SK-N-SH treated with all-trans-retinoic acid at 6 μM for 48 hours (cell line): ENCODE measurements around the gene CD55.

Experiments used
- ZNF8 ChIP-seq: fragments of 450-650 bp; formaldehyde crosslinking; IDR thresholded peaks from 2 replicates; pipeline ENCODE4 v1.5.0; 2020; ENCODE audit warnings: mild to moderate bottlenecking, moderate library complexity
- TF ChIP-seq, protein P1 (sequence below): fragments of 250-450 bp; sonication (Bioruptor Pico); IDR thresholded peaks from 2 replicates; pipeline ENCODE4 v1.8.0; 2020; ENCODE audit warnings: mild to moderate bottlenecking, moderate library complexity, borderline replicate concordance

DNA sequence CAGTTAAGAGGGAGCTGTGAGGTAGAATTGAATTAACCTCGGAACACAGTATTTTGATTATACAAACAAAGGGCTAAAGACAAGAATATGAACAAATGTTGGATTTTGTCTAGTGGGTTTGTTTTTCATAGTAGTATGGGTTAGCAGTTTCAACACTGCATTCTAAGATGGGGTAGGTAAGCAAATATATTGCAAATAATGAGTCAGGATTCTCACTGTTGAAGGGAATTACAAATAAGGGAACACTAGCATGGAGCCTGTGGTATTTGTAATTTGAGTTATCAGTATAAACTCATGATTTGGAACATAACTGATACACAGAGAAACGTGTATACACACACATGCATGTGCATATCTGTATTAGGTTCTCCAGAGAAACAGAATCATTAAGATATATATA lies 44.5 kb downstream of the CD55 start:
- TF ChIP-seq, protein P1, sequence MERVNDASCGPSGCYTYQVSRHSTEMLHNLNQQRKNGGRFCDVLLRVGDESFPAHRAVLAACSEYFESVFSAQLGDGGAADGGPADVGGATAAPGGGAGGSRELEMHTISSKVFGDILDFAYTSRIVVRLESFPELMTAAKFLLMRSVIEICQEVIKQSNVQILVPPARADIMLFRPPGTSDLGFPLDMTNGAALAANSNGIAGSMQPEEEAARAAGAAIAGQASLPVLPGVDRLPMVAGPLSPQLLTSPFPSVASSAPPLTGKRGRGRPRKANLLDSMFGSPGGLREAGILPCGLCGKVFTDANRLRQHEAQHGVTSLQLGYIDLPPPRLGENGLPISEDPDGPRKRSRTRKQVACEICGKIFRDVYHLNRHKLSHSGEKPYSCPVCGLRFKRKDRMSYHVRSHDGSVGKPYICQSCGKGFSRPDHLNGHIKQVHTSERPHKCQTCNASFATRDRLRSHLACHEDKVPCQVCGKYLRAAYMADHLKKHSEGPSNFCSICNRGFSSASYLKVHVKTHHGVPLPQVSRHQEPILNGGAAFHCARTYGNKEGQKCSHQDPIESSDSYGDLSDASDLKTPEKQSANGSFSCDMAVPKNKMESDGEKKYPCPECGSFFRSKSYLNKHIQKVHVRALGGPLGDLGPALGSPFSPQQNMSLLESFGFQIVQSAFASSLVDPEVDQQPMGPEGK, result no peak
- no peak for TF ChIP-seq ZNF8
